ENCODE data around the gene CDK2. TPM values are rescaled to one million over a fixed set of nuclear protein-coding genes. Genes with fewer than 3 reads are reported as not detected.
A peak's percentile ranks its signal among the peaks of the same experiment; 100 is the strongest.

The CDK2 gene
- total and polyA plus RNA-seq, 9 donors = 18.3 to 33.9 (median 30.7) TPM

- 18 to 21% (median 18%) methylated on average over 2 of the region's 2 CpGs for WGBS, 3 donors
- Histone ChIP-seq H3K27ac (peak overlapping the region; percentile 33 to 79), H3K4me1 (ENCODE audit: insufficient read depth) (peaks cover 9% of the 10 kb centered on the region), H3K4me3 (peak overlapping the region; percentile 20), H3K27me3 (no peaks in the 10 kb centered on the region), H3K36me3 (no peaks in the 10 kb centered on the region), H3K9me3 (no peaks in the 10 kb centered on the region)
- intact Hi-C loops (cut with DNase I) = loop anchor here in 1 of 4 donors (2.0 kb wide), 1 partner anchor 63 kb away; no protein-coding TSS in a partner anchor
- no peak for TF ChIP-seq POLR2A (IDR thresholded peaks at IDR 0.05)
- no peak for TF ChIP-seq EP300 (IDR thresholded peaks at IDR 0.05)
- TF ChIP-seq CTCF (IDR thresholded peaks at IDR 0.05) = no peak
- no peak for DNase-seq
Observed at GRCh38 chr12:56021889-56022497, 55.4 kb downstream of the CDK2 start.

Other genes starting within 250 kb of the CDK2 start
- 1 to 10 TPM; 3.7 to 8.9 (median 7.2) TPM for gene RDH5, start 246.4 kb upstream of the CDK2 start, total RNA-seq
- 1 to 10 TPM; 5.1 to 5.9 TPM for gene RDH5, start 246.4 kb upstream of the CDK2 start, polyA plus RNA-seq
- gene CD63, start 237.8 kb upstream of the CDK2 start, total RNA-seq = 100 to 1,000 TPM; 406 to 954 (median 762) TPM
- gene CD63, start 237.8 kb upstream of the CDK2 start, polyA plus RNA-seq = 1,000 to 10,000 TPM in 1 of 2 donors, 100 to 1,000 TPM in 1; 676 to 1,943 TPM
- gene GDF11, start 223.7 kb upstream of the CDK2 start, total RNA-seq = 10 to 100 TPM in 4 of 7 donors, 1 to 10 TPM in 3; 2.2 to 27.7 (median 12.3) TPM
- gene GDF11, start 223.7 kb upstream of the CDK2 start, polyA plus RNA-seq = 1 to 10 TPM; 3.4 to 8.0 TPM
- 10 to 100 TPM; 48.0 to 60.8 (median 58.6) TPM for gene SARNP, start 149.1 kb upstream of the CDK2 start, total RNA-seq
- gene SARNP, start 149.1 kb upstream of the CDK2 start, polyA plus RNA-seq = 10 to 100 TPM; 71.6 to 89.3 TPM
- gene ORMDL2, start 148.8 kb upstream of the CDK2 start, total RNA-seq = 10 to 100 TPM in 6 of 7 donors, 1 to 10 TPM in 1; 8.6 to 38.9 (median 20.8) TPM
- 10 to 100 TPM; 15.7 to 35.5 TPM for gene ORMDL2, start 148.8 kb upstream of the CDK2 start, polyA plus RNA-seq
- gene DNAJC14, start 137.2 kb upstream of the CDK2 start, total RNA-seq = 10 to 100 TPM; 15.7 to 32.8 (median 23.0) TPM
- 10 to 100 TPM; 19.3 to 26.8 TPM for gene DNAJC14, start 137.2 kb upstream of the CDK2 start, polyA plus RNA-seq
- gene MMP19, start 123.9 kb upstream of the CDK2 start, total RNA-seq = 10 to 100 TPM in 6 of 7 donors, 1 to 10 TPM in 1; 3.6 to 42.7 (median 23.3) TPM
- 10 to 100 TPM; 11.3 to 23.3 TPM for gene MMP19, start 123.9 kb upstream of the CDK2 start, polyA plus RNA-seq
- gene PYM1, start 38.9 kb upstream of the CDK2 start, total RNA-seq = 10 to 100 TPM; 18.9 to 25.7 (median 21.7) TPM
- 10 to 100 TPM; 22.5 to 25.2 TPM for gene PYM1, start 38.9 kb upstream of the CDK2 start, polyA plus RNA-seq
- 10 to 100 TPM; 13.3 to 50.1 (median 26.0) TPM for gene DGKA, start 35.7 kb upstream of the CDK2 start, total RNA-seq
- gene DGKA, start 35.7 kb upstream of the CDK2 start, polyA plus RNA-seq = 10 to 100 TPM; 15.7 to 40.4 TPM
- 10 to 100 TPM in 1 of 7 donors, 1 to 10 TPM in 6; 2.0 to 11.5 (median 3.7) TPM for gene PMEL, start 788 bp upstream of the CDK2 start, total RNA-seq
- 1 to 10 TPM; 2.0 to 2.7 TPM for gene PMEL, start 788 bp upstream of the CDK2 start, polyA plus RNA-seq
- 100 to 1,000 TPM in 5 of 7 donors, 10 to 100 TPM in 2; 60.4 to 136 (median 117) TPM for gene RAB5B, start 7.2 kb downstream of the CDK2 start, total RNA-seq
- gene RAB5B, start 7.2 kb downstream of the CDK2 start, polyA plus RNA-seq = 100 to 1,000 TPM in 1 of 2 donors, 10 to 100 TPM in 1; 81.7 to 217 TPM
- 10 to 100 TPM; 22.1 to 39.4 (median 31.9) TPM for gene SUOX, start 30.4 kb downstream of the CDK2 start, total RNA-seq
- 10 to 100 TPM; 18.0 to 34.2 TPM for gene SUOX, start 30.4 kb downstream of the CDK2 start, polyA plus RNA-seq
- gene IKZF4, start 54.2 kb downstream of the CDK2 start, total RNA-seq = 10 to 100 TPM in 5 of 7 donors, 1 to 10 TPM in 2; 4.0 to 33.2 (median 20.0) TPM
- 10 to 100 TPM in 1 of 2 donors, 1 to 10 TPM in 1; 6.2 to 12.5 TPM for gene IKZF4, start 54.2 kb downstream of the CDK2 start, polyA plus RNA-seq
- 1,000 to 10,000 TPM in 1 of 7 donors, 100 to 1,000 TPM in 2, 10 to 100 TPM in 4; 16.2 to 2,562 (median 59.7) TPM for gene RPS26, start 75.1 kb downstream of the CDK2 start, total RNA-seq
- gene RPS26, start 75.1 kb downstream of the CDK2 start, polyA plus RNA-seq = 1,000 to 10,000 TPM in 1 of 2 donors, 100 to 1,000 TPM in 1; 198 to 1,468 TPM
- 10 to 100 TPM in 1 of 7 donors, 1 to 10 TPM in 5, under 1 TPM in 1; 0.72 to 20.6 (median 3.3) TPM for gene ERBB3, start 113.3 kb downstream of the CDK2 start, total RNA-seq
- gene ERBB3, start 113.3 kb downstream of the CDK2 start, polyA plus RNA-seq = 1 to 10 TPM; 1.1 to 5.0 TPM
- 10 to 100 TPM; 65.6 to 86.2 (median 77.0) TPM for gene PA2G4, start 137.7 kb downstream of the CDK2 start, total RNA-seq
- 100 to 1,000 TPM in 1 of 2 donors, 10 to 100 TPM in 1; 86.5 to 219 TPM for gene PA2G4, start 137.7 kb downstream of the CDK2 start, polyA plus RNA-seq
- 1,000 to 10,000 TPM; 6,021 to 8,245 (median 6,510) TPM for gene RPL41, start 149.8 kb downstream of the CDK2 start, total RNA-seq
- gene RPL41, start 149.8 kb downstream of the CDK2 start, polyA plus RNA-seq = over 10,000 TPM; 11,306 to 11,451 TPM
- gene ZC3H10, start 151.4 kb downstream of the CDK2 start, total RNA-seq = 10 to 100 TPM in 4 of 7 donors, 1 to 10 TPM in 3; 1.8 to 14.7 (median 10.7) TPM
- gene ZC3H10, start 151.4 kb downstream of the CDK2 start, polyA plus RNA-seq = 1 to 10 TPM; 4.4 to 5.2 TPM
- gene ESYT1, start 161.4 kb downstream of the CDK2 start, total RNA-seq = 100 to 1,000 TPM in 3 of 7 donors, 10 to 100 TPM in 4; 80.3 to 139 (median 97.3) TPM
- gene ESYT1, start 161.4 kb downstream of the CDK2 start, polyA plus RNA-seq = 100 to 1,000 TPM in 1 of 2 donors, 10 to 100 TPM in 1; 62.3 to 102 TPM
- 10 to 100 TPM; 65.9 to 99.2 (median 73.4) TPM for gene MYL6B, start 185.8 kb downstream of the CDK2 start, total RNA-seq
- gene MYL6B, start 185.8 kb downstream of the CDK2 start, polyA plus RNA-seq = 10 to 100 TPM; 32.8 to 77.3 TPM
- 1,000 to 10,000 TPM in 5 of 7 donors, 100 to 1,000 TPM in 2; 782 to 1,485 (median 1,329) TPM for gene MYL6, start 191.5 kb downstream of the CDK2 start, total RNA-seq
- 1,000 to 10,000 TPM; 1,579 to 3,375 TPM for gene MYL6, start 191.5 kb downstream of the CDK2 start, polyA plus RNA-seq
- gene SMARCC2, start 222.7 kb downstream of the CDK2 start, total RNA-seq = 100 to 1,000 TPM in 5 of 7 donors, 10 to 100 TPM in 2; 57.9 to 172 (median 117) TPM
- gene SMARCC2, start 222.7 kb downstream of the CDK2 start, polyA plus RNA-seq = 100 to 1,000 TPM in 1 of 2 donors, 10 to 100 TPM in 1; 66.4 to 139 TPM

Data from ovary (tissue), 9 donors.